Mononuclear cell (primary cell): ENCODE data around the gene RPL37A. TPM values are rescaled to one million over a fixed set of nuclear protein-coding genes. Genes with fewer than 3 reads are reported as not detected.

Experiments used
- H3K27me3 ChIP-seq: 2 replicates; pipeline ENCODE4 v1.6.0; 2011; ENCODE audit warnings: low read length, control low read depth; ENCODE audit not compliant: insufficient read depth
- H3K4me1 ChIP-seq: 2 replicates; pipeline ENCODE4 v1.5.1; 2011; ENCODE audit warnings: mild to moderate bottlenecking, low read length, control low read depth; ENCODE audit not compliant: insufficient read depth
- H3K4me3 ChIP-seq: 2 replicates; pipeline ENCODE4 v1.5.1; 2011; ENCODE audit warnings: mild to moderate bottlenecking, low read length, moderate library complexity
- H3K9me3 ChIP-seq: 2 replicates; pipeline ENCODE4 v1.5.1; 2011; ENCODE audit warnings: low read depth, mild to moderate bottlenecking, control low read depth, low read length
- total RNA-seq: library from RNA; depleted of rRNA; stranded (reverse); fragments of >200 nt; gene quantifications from one replicate; pipeline ENCODE4 v1.2.3, GENCODE V29; 2012

RPL37A gene
- total RNA-seq, 1 donor = 1,276 TPM

DNA sequence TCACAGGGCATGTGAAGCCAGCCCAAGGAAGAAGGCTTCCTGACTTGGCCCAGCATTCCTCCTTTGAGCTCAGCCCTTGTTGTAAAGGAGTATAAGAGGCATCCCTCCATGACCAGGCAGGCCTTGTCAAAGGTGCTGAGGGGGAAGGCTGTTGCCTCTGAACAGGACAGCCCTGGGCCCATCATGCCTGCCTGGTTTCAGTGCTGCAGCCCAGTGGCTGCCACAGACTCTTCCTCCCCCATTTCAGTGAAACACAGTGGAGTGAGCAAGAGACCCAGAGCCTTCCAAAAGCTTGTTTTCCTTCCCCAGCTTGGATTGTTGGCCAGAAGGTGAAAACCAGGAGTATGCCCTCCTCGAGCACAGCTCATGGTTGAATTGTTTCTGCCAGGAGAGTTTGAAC, 19.9 kb upstream of the RPL37A start:
- Histone ChIP-seq H3K4me3 (no peak overlapping the region), H3K9me3 (no peaks in the 10 kb centered on the region), H3K4me1 (peaks cover 39% of the 10 kb centered on the region), H3K27me3 (no peaks in the 10 kb centered on the region)

- Histone ChIP-seq H3K4me3 (no peak overlapping the region), H3K27me3 (no peaks in the 10 kb centered on the region), H3K9me3 (no peaks in the 10 kb centered on the region), H3K4me1 (peaks cover 41% of the 10 kb centered on the region)
These were observed 18.4 kb upstream of the RPL37A start for GRCh38 chr2:216480221-216480620.

GRCh38 chr2:216482640-216483039, 16.0 kb upstream of the RPL37A start:
- no peaks in the 10 kb centered on the region for H3K27me3 ChIP-seq
- peaks cover 41% of the 10 kb centered on the region for H3K4me1 ChIP-seq
- no peak overlapping the region for H3K4me3 ChIP-seq
- H3K9me3 ChIP-seq = no peaks in the 10 kb centered on the region

DNA sequence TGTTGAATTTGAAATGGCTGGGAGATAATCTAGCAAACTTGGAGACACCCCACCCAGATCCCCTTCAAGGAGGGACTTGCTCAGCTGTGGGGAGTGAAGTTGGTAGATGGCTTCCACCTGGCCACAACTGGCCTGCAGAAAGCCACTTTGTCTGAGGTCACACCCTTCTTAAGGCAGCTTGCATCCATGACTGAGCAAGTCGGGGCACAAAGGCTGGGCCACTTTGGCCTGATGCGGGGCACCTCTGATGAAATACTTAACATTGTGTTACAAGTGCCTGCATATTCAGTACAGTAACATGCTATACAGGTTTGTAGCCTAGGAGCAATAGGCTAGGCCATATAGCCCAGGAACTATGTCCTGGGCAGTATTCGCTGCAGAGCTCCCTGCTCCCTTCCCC, 13.4 kb upstream of the RPL37A start:
- H3K4me3 ChIP-seq = no peak overlapping the region
- H3K9me3 ChIP-seq = no peaks in the 10 kb centered on the region
- no peaks in the 10 kb centered on the region for H3K27me3 ChIP-seq
- peaks cover 40% of the 10 kb centered on the region for H3K4me1 ChIP-seq

- no peak overlapping the region for H3K4me3 ChIP-seq
- peaks cover 45% of the 10 kb centered on the region for H3K4me1 ChIP-seq
- H3K9me3 ChIP-seq = no peaks in the 10 kb centered on the region
- H3K27me3 ChIP-seq = no peaks in the 10 kb centered on the region
These were observed 12.9 kb upstream of the RPL37A start for GRCh38 chr2:216485745-216486144.

GRCh38 chr2:216486271-216486670, 12.4 kb upstream of the RPL37A start:
- H3K27me3 ChIP-seq = no peaks in the 10 kb centered on the region
- H3K4me3 ChIP-seq = no peak overlapping the region
- H3K4me1 ChIP-seq = peaks cover 50% of the 10 kb centered on the region

GRCh38 chr2:216486708-216487107, 11.9 kb upstream of the RPL37A start:
- Histone ChIP-seq H3K9me3 (no peaks in the 10 kb centered on the region), H3K27me3 (no peaks in the 10 kb centered on the region), H3K4me3 (no peak overlapping the region), H3K4me1 (peaks cover 54% of the 10 kb centered on the region)

More at GRCh38 chr2:216486271-216486670, 12.4 kb upstream of the RPL37A start:
- no peaks in the 10 kb centered on the region for H3K9me3 ChIP-seq

DNA sequence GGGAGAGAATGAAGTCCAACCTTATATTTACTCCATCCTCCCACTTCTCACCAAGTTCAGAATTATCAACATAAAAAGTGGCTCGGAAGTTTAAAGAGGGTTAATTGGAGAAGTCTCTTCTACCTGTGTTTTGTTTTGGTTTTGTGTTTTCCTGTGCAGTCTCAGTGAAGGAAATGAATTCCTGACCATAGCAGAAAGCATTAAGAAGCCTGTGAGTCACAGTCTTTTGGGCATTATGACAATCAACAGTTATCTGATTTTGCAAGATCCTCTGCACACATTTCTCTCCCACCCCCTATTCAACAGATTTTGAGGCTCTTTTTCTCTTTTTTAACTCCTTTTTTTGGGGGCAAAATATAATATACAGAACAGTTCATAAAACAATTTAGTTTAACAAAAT, 8.6 kb upstream of the RPL37A start:
- H3K9me3 ChIP-seq = no peaks in the 10 kb centered on the region
- peaks cover 61% of the 10 kb centered on the region for H3K4me1 ChIP-seq
- no peaks in the 10 kb centered on the region for H3K27me3 ChIP-seq
- H3K4me3 ChIP-seq = no peak overlapping the region

GRCh38 chr2:216491793-216492596, 6.6 kb upstream of the RPL37A start:
- H3K4me3 ChIP-seq = no peak overlapping the region
- H3K27me3 ChIP-seq = no peaks in the 10 kb centered on the region
- H3K4me1 ChIP-seq = peaks cover 61% of the 10 kb centered on the region
- H3K9me3 ChIP-seq = no peaks in the 10 kb centered on the region

DNA sequence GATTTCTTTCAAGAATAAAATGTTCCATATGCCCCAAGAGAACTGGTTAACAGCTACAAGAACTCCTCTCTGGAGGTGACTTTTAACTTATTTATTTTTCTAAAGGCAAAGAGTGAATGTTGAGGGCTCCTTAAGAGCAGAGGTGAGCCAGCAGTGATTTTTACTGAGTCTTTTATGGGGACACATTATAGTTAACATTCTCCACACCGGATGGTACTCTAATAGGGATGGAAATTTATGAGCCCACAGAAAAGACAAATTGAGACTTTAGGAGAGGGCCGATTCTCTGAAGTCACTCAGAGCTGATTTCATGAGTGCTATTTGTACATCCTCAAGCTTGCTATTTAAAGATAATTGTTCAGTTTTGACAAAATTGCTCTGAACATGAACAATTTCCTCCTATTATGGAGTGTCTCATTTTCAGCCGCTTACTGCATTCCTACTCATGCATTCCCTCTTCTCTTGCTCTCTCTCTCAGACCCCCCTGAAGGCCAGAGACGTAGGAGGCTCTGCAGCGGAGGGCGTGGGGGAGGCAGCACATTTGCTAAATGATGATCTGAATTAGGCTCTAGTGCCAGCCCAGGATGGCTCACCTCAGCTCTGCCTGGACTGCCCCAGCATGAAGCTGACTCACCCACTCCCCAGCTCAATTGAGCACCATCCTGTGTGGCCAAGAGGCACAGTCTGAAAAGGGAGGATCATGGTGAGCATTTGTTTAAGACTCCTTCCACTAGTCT, 5.9 kb upstream of the RPL37A start:
- H3K27me3 ChIP-seq = no peaks in the 10 kb centered on the region
- H3K4me3 ChIP-seq = no peak overlapping the region
- no peaks in the 10 kb centered on the region for H3K9me3 ChIP-seq
- peaks cover 61% of the 10 kb centered on the region for H3K4me1 ChIP-seq

- peaks cover 67% of the 10 kb centered on the region for H3K4me1 ChIP-seq
- no peaks in the 10 kb centered on the region for H3K27me3 ChIP-seq
These were observed 5.3 kb upstream of the RPL37A start for GRCh38 chr2:216493334-216493685.

DNA sequence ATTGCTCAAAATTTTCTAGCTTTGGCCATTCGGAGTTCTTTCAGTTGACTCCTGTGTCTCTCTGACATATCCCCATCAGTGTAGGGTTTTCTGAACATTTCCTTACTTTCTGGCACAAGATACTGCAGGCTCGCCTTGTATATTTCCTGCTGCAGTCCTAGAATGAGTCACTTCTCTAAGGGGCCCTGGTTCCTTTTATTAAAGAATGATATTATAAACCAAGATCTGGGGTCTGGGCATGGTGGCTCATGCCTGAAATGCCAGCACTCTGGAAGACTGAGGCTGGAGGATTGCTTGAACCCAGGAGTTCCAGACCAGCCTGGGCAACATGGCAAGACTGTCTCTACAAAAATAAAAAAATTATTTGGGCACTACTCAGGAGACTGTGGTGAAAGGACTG, 3.0 kb upstream of the RPL37A start:
- Histone ChIP-seq H3K27me3 (no peaks in the 10 kb centered on the region), H3K4me3 (no peak overlapping the region), H3K4me1 (peaks cover 68% of the 10 kb centered on the region), H3K9me3 (no peaks in the 10 kb centered on the region)

More at GRCh38 chr2:216493334-216493685, 5.3 kb upstream of the RPL37A start:
- H3K9me3 ChIP-seq = no peaks in the 10 kb centered on the region
- H3K4me3 ChIP-seq = no peak overlapping the region

- Histone ChIP-seq H3K27me3 (no peaks in the 10 kb centered on the region), H3K4me3 (peak overlapping the region; percentile 85), H3K9me3 (no peaks in the 10 kb centered on the region), H3K4me1 (peaks cover 55% of the 10 kb centered on the region)
These were observed 1.1 kb upstream of the RPL37A start for GRCh38 chr2:216497382-216498069.

DNA sequence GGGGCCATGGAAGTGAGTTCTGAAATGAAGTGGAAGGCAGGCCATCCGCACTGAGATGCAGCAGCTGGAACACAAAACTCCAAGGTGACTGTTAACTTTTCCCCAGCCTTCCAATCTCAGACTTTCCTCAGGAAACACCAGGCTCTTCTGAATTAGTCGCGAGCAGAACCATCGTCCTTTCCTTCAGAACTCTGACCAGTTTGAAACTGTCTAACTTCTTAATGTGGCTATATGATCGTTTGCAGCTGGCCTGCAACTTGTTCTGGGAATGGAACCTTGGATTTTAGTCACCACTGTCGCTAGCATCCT, 620 bp upstream of the RPL37A start:
- peaks cover 52% of the 10 kb centered on the region for H3K4me1 ChIP-seq
- H3K4me3 ChIP-seq = peak overlapping the region; percentile 85
- H3K9me3 ChIP-seq = no peaks in the 10 kb centered on the region
- no peaks in the 10 kb centered on the region for H3K27me3 ChIP-seq

GRCh38 chr2:216499641-216500218, 1.1 kb downstream of the RPL37A start:
- Histone ChIP-seq H3K27me3 (no peaks in the 10 kb centered on the region), H3K4me1 (peaks cover 50% of the 10 kb centered on the region), H3K9me3 (no peaks in the 10 kb centered on the region), H3K4me3 (peak overlapping the region; percentile 85)
